HG03565 (cell line): ENCODE data around the gene NBEA.
A peak's percentile ranks its signal among the peaks of the same experiment; 100 is the strongest.
"Not testable (repeated sequence)": the region's sequence is repeated elsewhere in the genome, so short reads cannot be mapped to it uniquely, and the experiment has no call there.

ENCODE experiments used
- ATAC-seq: cut with Tn5 transposase; IDR thresholded peaks from one replicate; pipeline ENCODE4 v1.9.1; 2021; ENCODE audit warnings: mild to moderate bottlenecking, moderate library complexity; ENCODE audit not compliant: unreplicated experiment

Gene NBEA

DNA sequence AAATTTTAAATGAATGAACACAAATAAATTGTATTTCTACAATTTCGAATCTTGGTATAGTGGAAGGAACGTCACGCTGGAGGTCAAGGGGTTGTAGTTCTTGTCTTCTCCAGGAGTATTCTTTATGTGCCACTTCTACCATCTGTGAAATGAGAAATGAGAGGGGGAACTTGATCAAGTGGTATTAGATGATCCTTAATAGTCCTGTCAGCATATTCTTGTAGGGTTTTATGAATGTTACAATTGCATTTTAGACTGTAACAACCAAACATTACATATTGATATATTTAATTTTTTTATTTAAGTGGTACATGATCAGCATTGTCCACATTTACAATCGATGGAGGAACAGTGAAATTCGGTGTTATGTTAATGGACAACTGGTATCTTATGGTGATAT lies 113.6 kb downstream of the NBEA start:
- no peak for ATAC-seq

DNA sequence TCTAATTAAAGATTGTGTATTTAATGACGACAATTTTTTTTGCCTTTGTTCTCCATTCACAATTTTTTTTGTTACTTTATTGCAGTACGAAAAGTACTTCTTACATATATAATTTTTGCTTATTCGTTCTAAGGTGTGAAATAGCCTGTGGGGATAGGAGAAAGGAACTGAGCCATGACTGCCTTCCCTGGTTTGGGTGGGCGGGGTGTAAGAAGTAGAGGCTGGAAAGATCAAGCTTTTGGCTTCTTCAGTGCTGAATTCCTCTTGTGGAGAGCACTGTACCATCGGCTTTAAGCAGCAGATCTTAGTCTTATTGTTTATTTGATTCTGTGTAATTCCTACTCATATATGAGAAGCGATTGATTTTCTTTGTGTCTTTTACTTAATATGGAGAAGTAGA lies 115.8 kb downstream of the NBEA start:
- ATAC-seq, result no peak

DNA sequence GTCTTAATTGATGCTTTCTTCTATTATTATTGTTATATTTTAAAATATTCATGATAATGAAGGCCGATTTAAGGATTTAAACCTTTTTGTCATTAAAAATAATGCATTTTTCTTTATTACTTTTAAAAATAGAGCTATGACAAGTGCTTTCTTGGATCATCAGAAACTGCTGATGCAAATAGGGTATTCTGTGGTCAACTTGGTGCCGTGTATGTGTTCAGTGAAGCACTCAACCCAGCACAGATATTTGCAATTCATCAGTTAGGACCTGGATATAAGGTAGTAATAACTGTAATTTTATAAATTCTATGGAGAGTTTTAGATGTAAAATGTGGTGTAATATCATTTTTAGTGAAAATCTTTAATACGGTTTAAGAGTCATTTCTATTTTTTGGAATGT lies 116.5 kb downstream of the NBEA start:
- ATAC-seq, result peak; percentile 100

DNA sequence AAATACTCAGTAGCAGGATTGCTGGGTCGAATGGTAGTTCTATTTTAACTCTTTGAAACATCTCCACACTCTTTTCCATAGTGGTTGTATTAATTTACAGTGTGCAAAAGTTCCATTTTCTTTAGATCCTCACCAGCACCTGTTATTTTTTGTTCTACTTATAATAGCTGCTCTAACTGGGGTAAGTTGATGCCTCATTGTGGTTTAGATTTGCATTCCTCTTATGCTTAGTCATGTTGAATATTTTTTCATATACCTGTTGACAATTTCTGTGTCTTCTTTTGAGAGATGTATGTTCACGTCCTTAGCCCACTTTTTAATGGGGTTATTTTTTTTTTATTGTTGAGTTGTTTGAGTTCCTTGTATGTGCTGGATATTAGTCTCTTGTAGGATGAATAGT lies 144.6 kb downstream of the NBEA start:
- ATAC-seq, result no peak

DNA sequence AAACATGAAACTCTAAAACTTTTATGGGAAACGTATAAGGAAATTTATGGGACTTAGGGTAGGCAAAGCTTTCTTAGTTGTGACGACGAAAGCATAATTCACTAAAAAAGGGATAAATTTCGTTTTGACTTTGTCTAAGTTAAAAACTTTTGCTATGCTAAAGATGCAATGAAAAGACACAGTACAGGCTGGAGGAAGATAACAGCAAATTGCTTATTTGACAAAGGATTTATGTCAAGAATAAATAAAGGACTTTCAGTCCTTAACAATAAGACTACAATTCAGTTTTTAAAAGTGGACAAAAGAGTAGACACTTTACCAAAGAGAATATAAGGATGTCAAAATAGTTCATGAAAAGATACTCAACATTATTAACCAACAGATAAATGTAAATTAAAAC lies 150.2 kb downstream of the NBEA start:
- no peak for ATAC-seq

DNA sequence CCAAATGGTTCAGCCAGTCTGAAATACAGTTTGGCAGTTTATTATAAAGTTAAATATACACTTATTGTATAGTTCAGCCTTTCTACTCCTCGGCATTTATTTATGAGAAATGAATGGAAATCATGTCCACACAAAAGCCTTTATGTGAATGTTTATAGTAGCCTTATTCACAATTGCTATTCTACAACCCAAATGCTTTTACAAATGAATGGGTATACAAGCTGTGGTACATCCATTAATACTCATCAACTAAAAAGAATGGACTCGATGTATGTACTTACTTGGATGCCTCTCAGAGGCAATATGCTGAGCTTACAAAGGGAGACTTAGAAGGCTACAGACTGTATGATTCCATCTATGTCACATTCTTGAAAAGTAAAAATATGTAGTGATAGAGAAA lies 150.7 kb downstream of the NBEA start:
- no peak for ATAC-seq

DNA sequence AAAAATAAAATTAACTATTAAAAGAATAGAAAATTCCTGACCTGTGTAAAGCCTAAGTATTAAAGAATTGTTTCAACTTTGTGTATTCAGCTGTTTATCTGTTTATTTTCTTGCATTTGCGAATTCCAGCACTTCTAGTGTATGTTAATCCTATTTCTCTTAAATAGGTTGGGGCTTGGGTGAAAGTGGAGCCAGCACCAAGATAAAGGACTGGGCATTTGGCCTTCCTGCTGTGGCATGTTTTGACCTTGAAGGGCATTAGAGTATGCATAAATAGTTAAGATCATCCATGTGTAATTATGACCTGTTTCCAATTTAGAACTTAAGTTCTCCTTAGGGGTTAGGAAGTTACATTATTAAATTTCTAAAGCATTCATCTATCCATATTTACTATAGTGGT lies 151.3 kb downstream of the NBEA start:
- ATAC-seq, result no peak

DNA sequence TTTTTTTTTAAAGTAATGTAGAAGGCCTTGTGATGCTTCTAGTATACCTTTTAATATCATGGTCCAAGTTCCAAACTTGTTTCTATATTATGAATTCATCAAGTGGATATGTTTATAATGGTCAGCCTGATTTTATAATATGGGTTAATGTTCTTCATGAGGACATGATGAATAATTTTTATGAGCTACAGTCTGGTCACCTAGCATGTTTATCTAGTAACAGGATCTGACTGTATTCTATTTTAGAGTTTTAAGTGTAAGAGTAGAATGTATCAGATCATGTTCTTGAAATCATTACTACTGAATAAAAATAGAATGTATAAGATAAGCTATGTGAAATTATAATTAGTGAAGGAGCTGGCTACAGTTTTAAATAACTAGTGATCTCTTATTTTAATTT lies 164.7 kb downstream of the NBEA start:
- not testable (repeated sequence) for ATAC-seq

DNA sequence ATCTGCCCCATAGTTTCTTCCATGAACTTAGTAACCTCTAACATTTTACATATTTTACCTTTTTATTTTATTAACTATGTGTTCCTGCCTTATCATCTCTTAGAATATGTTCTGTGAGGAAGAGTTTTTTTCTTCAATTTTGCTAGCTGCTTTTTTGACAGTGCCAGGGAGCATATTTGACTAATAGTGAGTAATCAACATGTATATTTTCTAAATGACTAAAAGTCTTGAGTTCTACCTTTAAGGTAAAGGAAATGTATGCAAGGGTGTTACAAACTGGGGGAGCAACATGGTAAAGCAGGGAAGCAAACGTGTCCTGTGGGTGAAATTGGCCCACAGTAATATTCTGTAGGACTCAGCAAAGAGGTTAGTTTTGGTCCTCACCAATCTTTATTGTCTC lies 165.5 kb downstream of the NBEA start:
- no peak for ATAC-seq

DNA sequence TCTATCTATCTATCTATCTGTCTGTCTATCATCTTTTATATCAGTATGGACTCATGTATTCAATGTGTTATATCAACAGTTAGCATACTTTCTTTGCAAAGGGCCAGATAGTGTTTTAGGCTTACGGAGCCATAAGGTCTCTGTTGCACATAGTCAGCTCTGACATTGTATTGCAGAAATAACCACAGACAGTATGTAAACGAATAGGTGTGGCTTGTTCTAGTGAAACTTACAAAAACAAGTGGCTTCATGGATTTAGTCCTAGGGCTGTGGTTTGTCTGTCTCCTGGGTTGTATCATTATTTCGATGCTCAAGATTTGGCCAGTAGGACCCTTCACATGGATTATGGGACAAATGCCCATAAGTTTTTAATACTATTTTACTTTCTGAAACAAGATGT lies 171.5 kb downstream of the NBEA start:
- ATAC-seq, result not testable (repeated sequence)

DNA sequence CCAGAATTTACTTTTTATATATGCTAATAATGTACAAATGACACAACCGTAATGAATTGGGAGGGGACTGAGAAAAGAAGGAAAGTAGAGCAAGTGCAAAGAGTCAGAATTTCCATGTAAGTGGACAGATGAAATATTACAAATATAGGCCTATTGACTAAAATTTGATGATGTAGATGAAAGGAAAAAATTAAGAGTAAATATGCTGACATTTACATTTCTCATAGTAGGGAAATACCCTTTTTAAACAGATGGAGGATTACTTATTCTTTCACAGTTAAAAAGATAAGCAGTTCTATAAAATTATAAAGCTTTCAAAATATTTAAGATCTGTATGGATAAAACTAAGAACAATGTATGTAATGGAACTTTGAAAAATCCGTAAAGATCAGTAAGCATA lies 185.4 kb downstream of the NBEA start:
- ATAC-seq, result no peak

DNA sequence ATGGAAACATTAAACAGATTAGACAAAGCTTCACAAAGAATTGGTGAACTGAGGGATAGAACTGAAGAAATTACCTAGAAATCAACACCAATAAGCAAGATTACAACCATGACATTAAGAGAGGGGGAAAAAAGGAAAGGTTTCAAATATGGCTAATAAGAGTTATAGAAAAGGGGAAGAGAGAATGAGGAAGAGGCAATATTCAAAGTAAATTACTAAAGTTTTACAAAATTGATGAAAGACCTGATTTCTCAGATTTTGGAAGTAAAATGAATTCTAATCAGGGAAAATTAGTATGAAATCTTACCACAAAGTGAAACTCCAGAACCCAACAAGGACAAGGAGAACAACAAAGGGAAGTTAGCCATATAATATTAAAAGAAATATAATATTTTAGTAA lies 187.4 kb downstream of the NBEA start:
- no peak for ATAC-seq

DNA sequence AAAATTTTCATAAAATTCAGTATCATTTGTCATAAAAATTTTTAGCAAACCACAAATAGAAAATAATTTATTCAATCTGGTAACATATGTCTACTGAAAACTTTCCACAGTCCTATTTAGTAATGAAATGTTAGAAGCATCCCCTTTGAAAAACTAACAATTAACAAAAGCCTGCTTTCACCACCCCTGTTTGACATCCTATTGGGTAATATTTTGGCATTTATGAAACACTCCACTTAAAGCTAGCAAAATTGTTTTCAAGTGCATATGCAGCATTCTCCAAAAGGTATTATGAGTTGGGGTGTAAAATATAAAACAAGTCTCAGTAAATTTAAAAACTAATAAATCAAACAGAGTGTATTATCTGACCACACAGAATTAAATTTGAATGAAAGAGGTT lies 189.4 kb downstream of the NBEA start:
- no peak for ATAC-seq

DNA sequence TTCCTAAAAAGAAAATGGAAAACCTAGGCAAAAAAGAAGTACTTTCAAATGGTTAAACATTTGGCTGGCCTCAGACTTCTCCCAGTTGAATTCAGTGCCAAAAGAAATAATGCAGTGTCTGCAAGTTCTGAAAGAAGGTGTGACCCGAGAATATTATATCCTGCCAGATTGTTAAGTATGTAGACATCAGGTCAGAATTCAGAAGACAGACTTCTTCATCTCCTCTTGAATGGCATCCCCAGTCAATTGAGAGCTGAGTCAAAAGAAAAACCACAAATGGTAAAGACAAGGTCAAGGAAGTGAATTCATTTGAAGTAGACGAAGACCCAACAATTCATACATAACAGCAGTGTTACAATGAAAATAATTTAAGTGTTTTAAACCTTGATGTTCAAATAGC lies 194.5 kb downstream of the NBEA start:
- ATAC-seq, result peak; percentile 60

DNA sequence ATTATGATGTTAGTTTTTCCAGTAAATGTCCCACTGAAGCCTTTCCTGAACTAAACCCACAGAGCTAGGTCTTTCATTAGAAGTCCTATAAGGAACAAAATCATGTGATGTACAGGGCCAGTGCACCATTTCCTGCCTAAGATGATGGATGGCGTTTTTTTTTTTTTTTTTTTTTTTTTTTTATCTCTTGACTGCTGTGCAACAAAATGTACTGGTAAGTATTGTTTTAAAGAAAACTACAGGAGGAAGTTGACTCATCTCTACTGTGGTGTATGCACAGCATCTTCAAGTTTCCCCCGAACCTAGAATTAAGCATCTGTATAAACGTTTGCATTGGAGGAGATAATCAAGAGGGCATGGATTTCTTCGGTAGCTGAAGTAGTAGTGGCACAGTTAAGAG lies 197.5 kb downstream of the NBEA start:
- no peak for ATAC-seq

DNA sequence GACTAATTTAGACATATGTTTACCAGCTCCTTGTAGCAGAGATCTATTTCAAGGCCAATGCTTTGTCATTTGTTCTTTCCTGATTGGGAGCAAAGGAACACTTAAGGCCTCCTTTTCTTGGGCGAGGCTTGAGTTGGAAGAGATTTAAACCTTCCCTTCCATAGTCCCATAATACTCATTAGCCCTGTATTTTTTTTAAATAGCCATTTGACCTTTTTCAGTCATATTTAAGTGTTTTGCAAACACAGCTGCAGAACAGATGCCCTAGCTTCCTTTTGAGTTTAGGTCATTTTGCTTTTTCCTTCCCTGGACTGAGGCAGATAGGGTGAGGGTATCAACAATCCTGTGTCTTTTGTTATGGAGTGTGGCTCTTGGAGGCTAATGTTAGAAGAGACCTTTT lies 198.3 kb downstream of the NBEA start:
- ATAC-seq, result no peak

DNA sequence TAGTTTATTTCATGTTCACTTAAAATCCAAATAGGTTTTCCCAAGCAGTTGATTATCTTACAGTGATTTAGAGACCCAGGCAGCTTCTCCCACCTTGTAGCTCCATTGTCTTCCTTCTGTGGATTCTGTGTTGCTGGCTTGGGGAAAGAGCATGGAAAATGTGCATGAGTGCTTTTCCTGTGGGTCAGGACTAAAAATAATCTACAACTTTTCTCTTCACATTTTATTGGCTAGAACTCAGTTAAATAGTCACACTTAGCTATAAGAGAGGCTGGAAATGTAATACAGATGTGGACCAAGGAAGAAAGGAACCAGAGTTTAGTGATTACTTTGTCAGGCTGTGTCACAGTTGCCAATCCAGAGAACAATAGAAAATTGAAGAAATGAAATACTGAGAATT lies 198.8 kb downstream of the NBEA start:
- no peak for ATAC-seq

DNA sequence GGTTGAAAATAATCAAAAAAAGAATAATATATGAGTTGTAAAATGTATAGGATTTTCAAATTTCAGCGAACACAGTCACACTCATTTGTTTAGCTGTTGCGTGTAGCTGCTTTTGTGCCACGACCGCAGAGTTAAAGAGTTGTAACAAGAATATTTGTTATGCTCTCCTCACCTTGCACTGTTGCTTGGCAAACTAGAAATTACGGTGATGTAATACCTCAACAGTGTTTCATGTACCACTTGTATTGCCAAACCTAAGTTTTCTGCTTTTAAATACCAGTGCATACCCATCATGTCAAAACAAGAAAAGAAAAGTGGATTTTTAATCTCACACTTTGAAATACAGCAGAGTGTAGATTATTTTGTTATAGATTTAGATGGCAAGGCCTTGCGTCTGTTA lies 201.1 kb downstream of the NBEA start:
- no peak for ATAC-seq

DNA sequence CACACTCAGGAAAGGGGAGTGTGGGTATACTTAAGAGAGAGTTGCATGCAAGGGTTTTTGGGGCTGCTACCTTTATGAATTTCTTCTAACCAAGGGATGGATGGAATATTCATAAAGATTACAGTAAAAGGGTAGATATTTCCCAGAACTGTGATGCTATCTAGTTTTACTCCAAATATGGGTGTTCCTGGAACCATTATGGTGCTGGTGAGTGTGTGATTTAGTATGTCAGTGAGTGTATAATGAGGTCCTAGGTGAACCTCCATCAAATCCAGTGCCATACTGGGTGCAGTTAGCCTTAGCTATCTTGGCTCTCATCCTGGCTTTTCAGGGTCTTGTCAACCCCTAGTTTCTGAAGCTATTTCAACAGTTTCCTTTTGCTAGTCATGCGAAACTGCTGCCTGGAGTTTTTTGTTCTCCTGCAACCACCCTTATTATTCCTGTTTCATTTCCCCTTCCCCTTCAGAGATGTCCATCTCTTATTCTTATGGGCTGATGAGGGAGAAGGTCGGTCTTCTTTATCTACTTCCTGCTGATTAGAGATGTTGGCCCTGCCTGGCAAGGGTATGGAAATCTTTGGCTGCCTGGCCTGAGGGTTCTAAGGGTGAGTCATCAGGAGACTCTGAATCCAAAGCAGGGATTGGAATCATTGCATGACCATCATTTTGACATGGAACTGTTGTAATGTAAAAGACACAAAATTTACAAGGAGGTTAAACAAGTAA lies 202.3 kb downstream of the NBEA start:
- no peak for ATAC-seq

DNA sequence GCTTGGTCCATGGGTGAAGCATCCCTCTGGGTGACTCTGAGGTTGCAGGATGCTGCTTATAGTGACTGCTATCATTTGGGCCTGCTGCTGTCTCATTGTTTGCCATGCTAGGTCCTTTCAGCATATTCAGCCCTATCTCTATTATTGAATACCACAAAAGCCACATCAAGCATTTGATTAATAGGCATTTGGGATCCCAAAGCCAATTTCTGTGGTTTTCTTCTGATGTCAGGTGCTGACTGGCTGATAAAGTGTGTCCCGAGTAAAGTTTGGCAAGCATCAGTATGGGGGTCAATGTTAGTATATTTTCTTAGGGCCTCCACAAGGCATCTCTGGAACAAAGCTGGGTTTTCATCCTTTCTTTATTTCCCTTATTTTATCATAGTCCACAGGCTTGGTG lies 204.6 kb downstream of the NBEA start:
- no peak for ATAC-seq

DNA sequence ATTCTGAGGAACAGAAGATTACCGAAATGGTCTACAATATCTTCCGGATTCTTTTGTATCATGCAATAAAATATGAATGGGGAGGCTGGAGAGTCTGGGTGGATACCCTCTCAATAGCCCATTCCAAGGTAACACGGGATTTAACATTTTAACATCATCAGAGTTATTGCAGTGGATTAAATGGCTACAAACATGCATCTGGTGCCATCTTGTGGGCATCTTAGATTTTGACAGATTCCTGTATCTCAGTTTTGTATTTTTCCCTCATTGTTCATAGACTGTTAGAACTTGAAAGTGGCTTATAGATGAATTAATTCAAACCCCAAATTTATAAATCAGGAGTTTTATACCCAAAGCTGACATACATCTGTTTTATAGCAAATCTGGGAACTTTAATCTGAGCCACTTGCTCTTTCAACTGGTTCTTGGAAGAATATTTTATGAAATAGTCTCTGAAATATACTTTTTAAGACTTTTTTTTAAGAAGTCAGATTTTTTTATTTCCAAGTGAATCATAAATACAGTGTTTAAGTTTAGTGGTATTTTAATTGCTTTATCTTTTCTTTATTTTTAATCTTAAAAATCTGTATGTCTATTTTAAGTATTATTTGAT lies 215.2 kb downstream of the NBEA start:
- ATAC-seq, result peak; percentile 68

DNA sequence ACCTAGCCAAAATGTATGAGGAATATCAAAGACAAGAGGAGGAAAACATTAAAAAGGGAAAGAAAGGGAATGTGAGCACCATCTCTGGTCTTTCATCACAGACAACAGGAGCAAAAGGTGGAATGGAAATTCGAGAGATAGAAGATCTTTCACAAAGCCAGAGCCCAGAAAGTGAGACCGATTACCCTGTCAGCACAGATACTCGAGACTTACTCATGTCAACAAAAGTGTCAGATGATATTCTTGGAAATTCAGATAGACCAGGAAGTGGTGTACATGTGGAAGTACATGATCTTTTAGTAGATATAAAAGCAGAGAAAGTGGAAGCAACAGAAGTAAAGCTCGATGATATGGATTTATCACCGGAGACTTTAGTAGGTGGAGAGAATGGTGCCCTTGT lies 217.0 kb downstream of the NBEA start:
- no peak for ATAC-seq

DNA sequence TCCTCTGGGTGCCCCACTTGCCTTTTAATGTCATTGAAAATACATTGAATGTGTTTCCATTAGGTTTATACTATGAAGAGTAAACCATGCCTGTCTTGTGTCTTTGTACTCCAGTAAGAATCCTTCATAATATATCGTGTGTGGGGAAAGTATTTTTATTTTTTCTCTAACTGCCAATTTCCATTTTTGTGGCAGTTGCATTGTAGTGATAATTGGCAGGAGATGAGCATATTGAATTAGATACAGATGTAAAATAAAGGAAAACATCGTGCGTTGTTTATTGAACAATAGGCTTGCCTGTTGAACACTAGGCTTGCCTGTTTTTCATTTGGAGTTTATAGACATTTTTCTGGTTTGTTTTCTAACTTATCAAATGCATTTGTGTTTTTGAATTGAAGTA lies 218.8 kb downstream of the NBEA start:
- ATAC-seq, result no peak
